Measurements from ENCODE around the gene TERF2IP.

DNA sequence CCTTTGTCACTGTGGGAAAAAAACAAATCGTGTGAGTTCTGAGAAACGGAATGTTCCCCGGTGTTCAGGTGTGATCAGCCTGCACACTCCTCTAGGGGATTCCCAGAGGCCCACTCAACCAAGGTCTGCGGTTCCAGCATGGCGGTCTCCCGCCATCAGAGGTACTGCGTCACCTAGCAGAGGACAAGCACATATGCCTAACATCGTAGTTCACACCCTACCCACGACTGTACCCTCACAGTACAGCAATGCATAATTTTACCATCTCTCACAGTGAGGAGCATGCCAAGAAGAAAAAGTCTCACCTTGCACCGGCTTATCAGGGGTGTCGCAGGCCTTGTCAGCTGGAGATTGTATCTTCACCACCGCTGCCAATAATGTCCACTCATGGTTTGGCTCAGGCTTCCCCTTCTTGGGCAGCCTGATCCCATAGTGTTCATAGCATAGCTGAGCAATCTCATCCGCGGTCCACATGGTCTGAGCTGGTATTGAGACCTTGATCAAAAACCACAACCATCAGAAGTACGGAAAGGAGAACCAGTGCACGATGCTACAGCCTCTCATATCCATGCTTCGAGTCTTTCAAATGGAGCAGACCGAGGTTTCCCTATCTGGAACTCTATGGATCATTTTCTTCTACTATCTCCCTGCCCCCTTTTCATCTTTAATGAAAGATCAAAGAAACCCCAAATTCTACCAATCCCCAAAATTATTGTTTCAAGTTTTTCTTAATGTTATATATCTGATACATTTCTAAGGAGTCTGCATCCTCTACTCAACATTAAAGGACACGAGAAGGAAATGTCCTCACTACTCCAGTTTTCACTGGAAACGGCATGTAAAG is 27.0 kb upstream of the TERF2IP start:
- no peak for TF ChIP-seq POLR2A (IDR thresholded peaks at IDR 0.05)
- TF ChIP-seq, protein P1, sequence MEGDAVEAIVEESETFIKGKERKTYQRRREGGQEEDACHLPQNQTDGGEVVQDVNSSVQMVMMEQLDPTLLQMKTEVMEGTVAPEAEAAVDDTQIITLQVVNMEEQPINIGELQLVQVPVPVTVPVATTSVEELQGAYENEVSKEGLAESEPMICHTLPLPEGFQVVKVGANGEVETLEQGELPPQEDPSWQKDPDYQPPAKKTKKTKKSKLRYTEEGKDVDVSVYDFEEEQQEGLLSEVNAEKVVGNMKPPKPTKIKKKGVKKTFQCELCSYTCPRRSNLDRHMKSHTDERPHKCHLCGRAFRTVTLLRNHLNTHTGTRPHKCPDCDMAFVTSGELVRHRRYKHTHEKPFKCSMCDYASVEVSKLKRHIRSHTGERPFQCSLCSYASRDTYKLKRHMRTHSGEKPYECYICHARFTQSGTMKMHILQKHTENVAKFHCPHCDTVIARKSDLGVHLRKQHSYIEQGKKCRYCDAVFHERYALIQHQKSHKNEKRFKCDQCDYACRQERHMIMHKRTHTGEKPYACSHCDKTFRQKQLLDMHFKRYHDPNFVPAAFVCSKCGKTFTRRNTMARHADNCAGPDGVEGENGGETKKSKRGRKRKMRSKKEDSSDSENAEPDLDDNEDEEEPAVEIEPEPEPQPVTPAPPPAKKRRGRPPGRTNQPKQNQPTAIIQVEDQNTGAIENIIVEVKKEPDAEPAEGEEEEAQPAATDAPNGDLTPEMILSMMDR (IDR thresholded peaks at IDR 0.05): no peak
